Measurements from ENCODE around the gene SVOPL.

- TF ChIP-seq POLR2AphosphoS5 (IDR thresholded peaks at IDR 0.05): no peak
- TF ChIP-seq, protein P1, sequence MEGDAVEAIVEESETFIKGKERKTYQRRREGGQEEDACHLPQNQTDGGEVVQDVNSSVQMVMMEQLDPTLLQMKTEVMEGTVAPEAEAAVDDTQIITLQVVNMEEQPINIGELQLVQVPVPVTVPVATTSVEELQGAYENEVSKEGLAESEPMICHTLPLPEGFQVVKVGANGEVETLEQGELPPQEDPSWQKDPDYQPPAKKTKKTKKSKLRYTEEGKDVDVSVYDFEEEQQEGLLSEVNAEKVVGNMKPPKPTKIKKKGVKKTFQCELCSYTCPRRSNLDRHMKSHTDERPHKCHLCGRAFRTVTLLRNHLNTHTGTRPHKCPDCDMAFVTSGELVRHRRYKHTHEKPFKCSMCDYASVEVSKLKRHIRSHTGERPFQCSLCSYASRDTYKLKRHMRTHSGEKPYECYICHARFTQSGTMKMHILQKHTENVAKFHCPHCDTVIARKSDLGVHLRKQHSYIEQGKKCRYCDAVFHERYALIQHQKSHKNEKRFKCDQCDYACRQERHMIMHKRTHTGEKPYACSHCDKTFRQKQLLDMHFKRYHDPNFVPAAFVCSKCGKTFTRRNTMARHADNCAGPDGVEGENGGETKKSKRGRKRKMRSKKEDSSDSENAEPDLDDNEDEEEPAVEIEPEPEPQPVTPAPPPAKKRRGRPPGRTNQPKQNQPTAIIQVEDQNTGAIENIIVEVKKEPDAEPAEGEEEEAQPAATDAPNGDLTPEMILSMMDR (IDR thresholded peaks at IDR 0.05): no peak
Observed at GRCh38 chr7:138546829-138547228, 154.3 kb downstream of the SVOPL start.

Measured in breast epithelium (tissue), 3 donors.